Measurements from ENCODE around the gene CDH13.
A peak's percentile ranks its signal among the peaks of the same experiment; 100 is the strongest.

Gene CDH13

GRCh38 chr16:83792391-83792790 is 1165.6 kb downstream of the CDH13 start:
- no peak overlapping the region for H3K4me3 ChIP-seq (ENCODE audit: low read depth, low read length)
- TF ChIP-seq CTCF (IDR thresholded peaks at IDR 0.05; ENCODE audit: low read depth, low read length), result no peak

- no peak for TF ChIP-seq CTCF (IDR thresholded peaks at IDR 0.05; ENCODE audit: low read depth, low read length)
- H3K4me3 ChIP-seq (ENCODE audit: low read depth, low read length), result no peak overlapping the region
These were observed 1166.4 kb downstream of the CDH13 start for GRCh38 chr16:83793179-83793578.

- no peak for TF ChIP-seq CTCF (IDR thresholded peaks at IDR 0.05; ENCODE audit: low read depth, low read length)
- no peak overlapping the region for H3K4me3 ChIP-seq (ENCODE audit: low read depth, low read length)
These were observed 1168.2 kb downstream of the CDH13 start for GRCh38 chr16:83794860-83795554.

- no peak overlapping the region for H3K4me3 ChIP-seq (ENCODE audit: low read depth, low read length)
- no peak for TF ChIP-seq CTCF (IDR thresholded peaks at IDR 0.05; ENCODE audit: low read depth, low read length)
These were observed 1170.2 kb downstream of the CDH13 start for GRCh38 chr16:83797013-83797412.

- H3K4me3 ChIP-seq (ENCODE audit: low read depth, low read length), result no peak overlapping the region
- no peak for TF ChIP-seq CTCF (IDR thresholded peaks at IDR 0.05; ENCODE audit: low read depth, low read length)
These were observed 1172.6 kb downstream of the CDH13 start for GRCh38 chr16:83799336-83799735.

- peak overlapping the region; percentile 51 for H3K4me3 ChIP-seq (ENCODE audit: low read depth, low read length)
- TF ChIP-seq CTCF (IDR thresholded peaks at IDR 0.05; ENCODE audit: low read depth, low read length), result no peak
These were observed 1175.4 kb downstream of the CDH13 start for GRCh38 chr16:83802135-83802534.

- H3K4me3 ChIP-seq (ENCODE audit: low read depth, low read length), result peak overlapping the region; percentile 51
- no peak for TF ChIP-seq CTCF (IDR thresholded peaks at IDR 0.05; ENCODE audit: low read depth, low read length)
These were observed 1175.9 kb downstream of the CDH13 start for GRCh38 chr16:83802554-83803205.
